GM18519 (cell line): ENCODE data around the gene PRR29.
"Not testable (repeated sequence)": the region's sequence is repeated elsewhere in the genome, so short reads cannot be mapped to it uniquely, and the experiment has no call there.

Experiments
- ATAC-seq: cut with Tn5 transposase; IDR thresholded peaks from one replicate; pipeline ENCODE4 v1.9.1; 2021; ENCODE audit warnings: mild to moderate bottlenecking, moderate library complexity; ENCODE audit not compliant: unreplicated experiment, low FRiP score

The PRR29 gene

GRCh38 chr17:63973930-63974593 lies 24.1 kb upstream of the PRR29 start:
- no peak for ATAC-seq

- ATAC-seq: no peak
Measured at GRCh38 chr17:63974594-63975192, 23.5 kb upstream of the PRR29 start.

- ATAC-seq: no peak
Measured at GRCh38 chr17:63975541-63976092, 22.5 kb upstream of the PRR29 start.

GRCh38 chr17:63976702-63977101 lies 21.4 kb upstream of the PRR29 start:
- no peak for ATAC-seq

GRCh38 chr17:63978272-63979200 lies 19.6 kb upstream of the PRR29 start:
- ATAC-seq: no peak

- not testable (repeated sequence) for ATAC-seq
Measured at GRCh38 chr17:63982641-63983040, 15.5 kb upstream of the PRR29 start.

GRCh38 chr17:63983320-63983719 lies 14.8 kb upstream of the PRR29 start:
- no peak for ATAC-seq

GRCh38 chr17:63984236-63984635 lies 13.9 kb upstream of the PRR29 start:
- no peak for ATAC-seq

GRCh38 chr17:63984651-63985386 lies 13.3 kb upstream of the PRR29 start:
- ATAC-seq: no peak

GRCh38 chr17:63985387-63986140 lies 12.6 kb upstream of the PRR29 start:
- no peak for ATAC-seq

GRCh38 chr17:63986821-63987220 lies 11.3 kb upstream of the PRR29 start:
- ATAC-seq: no peak

GRCh38 chr17:63987221-63988126 lies 10.7 kb upstream of the PRR29 start:
- no peak for ATAC-seq

- ATAC-seq: no peak
Measured at GRCh38 chr17:63988127-63988478, 10.0 kb upstream of the PRR29 start.

GRCh38 chr17:63988741-63989621 lies 9.2 kb upstream of the PRR29 start:
- ATAC-seq: no peak

- no peak for ATAC-seq
Measured at GRCh38 chr17:63989622-63990345, 8.4 kb upstream of the PRR29 start.

- no peak for ATAC-seq
Measured at GRCh38 chr17:63991611-63992010, 6.5 kb upstream of the PRR29 start.

- no peak for ATAC-seq
Measured at GRCh38 chr17:63993368-63993985, 4.7 kb upstream of the PRR29 start.
